ENCODE data around the gene CACNG4.
"Not testable (repeated sequence)": the region's sequence is repeated elsewhere in the genome, so short reads cannot be mapped to it uniquely, and the experiment has no call there.

Gene CACNG4

GRCh38 chr17:67018471-67019434 is 54.2 kb downstream of the CACNG4 start:
- no peak for ATAC-seq

GRCh38 chr17:67019809-67020208 is 55.3 kb downstream of the CACNG4 start:
- ATAC-seq: no peak

- ATAC-seq: no peak
Measured at GRCh38 chr17:67020293-67020766, 55.8 kb downstream of the CACNG4 start.

- ATAC-seq: no peak
Measured at GRCh38 chr17:67021196-67021595, 56.7 kb downstream of the CACNG4 start.

- ATAC-seq: no peak
Measured at GRCh38 chr17:67021743-67022450, 57.4 kb downstream of the CACNG4 start.

DNA sequence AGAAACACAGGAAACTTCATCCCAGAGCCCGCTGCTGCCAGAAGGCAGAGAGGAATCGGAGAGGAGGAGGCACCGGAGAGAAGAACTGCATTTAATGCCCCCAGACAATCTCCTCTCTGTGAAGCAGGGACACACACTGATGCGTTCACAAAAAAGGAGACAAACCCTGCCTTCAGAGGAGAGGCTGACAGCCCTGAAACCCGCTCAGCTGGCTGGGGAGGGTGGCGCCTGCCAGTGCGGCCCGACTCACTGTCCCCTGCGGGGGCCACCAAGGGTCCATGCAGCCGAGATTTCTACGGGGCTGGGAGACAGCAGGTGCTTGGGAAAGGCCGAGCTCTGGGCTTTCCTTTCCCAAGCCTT is 57.9 kb downstream of the CACNG4 start:
- ATAC-seq: no peak

DNA sequence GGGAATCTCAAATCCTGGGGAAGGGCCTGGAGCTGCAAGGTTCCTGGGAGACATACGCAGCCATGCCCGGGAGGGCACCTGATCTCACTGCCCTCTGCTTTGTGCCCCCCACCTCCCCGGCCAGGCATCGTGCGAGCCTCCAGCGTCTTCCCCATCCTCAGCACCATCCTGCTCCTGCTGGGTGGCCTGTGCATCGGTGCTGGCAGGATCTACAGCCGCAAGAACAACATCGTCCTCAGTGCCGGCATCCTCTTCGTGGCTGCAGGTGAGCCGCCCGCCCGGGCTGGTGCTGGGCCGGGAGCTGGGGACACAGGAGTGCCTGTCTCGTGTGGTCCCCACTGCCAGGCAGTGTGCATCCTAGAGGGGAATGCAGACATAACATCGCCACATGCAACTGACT is 60.2 kb downstream of the CACNG4 start:
- ATAC-seq: no peak

GRCh38 chr17:67025216-67025792 is 60.8 kb downstream of the CACNG4 start:
- no peak for ATAC-seq

GRCh38 chr17:67026341-67026740 is 61.8 kb downstream of the CACNG4 start:
- ATAC-seq: no peak

GRCh38 chr17:67027031-67027628 is 62.6 kb downstream of the CACNG4 start:
- no peak for ATAC-seq

GRCh38 chr17:67030641-67031040 is 66.1 kb downstream of the CACNG4 start:
- ATAC-seq: no peak

DNA sequence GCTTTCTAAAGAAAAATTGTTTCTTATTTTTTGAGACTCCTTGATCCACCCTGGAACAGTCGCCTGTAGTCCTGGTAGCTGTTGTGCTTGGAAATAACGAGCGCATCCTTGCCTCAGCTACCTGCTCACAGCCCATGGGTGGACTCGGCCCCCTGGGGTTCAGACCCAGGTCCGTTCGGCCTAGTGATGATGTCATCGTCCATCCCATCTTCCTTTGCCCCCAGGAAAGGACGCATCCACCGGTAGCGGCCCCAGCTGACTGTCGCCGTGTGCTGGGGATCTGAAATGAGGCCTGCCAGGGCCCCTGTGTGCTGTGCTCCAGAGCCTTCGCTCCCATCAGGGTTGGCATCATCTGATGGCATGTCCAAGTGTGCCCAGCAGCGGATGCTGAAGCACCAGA is 67.9 kb downstream of the CACNG4 start:
- no peak for ATAC-seq

- no peak for ATAC-seq
Measured at GRCh38 chr17:67032985-67033384, 68.5 kb downstream of the CACNG4 start.

DNA sequence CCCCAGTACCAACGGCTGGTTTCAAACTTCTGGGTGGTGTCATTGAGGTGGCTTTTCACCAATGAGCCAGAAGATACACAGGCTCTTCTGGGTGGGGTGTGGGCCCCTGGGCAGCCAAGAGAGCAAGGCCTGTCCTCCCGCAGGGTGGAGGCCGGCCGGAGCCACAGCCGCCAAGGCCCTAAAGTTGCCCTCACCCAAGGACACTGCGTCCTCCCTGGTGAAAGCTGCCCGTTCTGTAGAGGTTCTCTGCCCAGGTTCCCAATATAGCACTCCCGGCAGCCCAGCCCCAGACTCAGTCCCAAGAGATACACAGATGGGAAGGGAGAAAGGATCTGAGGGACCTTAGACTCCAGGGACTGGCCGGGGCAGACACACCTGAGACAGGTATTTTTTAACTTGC is 69.1 kb downstream of the CACNG4 start:
- no peak for ATAC-seq

- peak; percentile 7 to 45 for ATAC-seq
Measured at GRCh38 chr17:67035131-67036083, 70.9 kb downstream of the CACNG4 start.

DNA sequence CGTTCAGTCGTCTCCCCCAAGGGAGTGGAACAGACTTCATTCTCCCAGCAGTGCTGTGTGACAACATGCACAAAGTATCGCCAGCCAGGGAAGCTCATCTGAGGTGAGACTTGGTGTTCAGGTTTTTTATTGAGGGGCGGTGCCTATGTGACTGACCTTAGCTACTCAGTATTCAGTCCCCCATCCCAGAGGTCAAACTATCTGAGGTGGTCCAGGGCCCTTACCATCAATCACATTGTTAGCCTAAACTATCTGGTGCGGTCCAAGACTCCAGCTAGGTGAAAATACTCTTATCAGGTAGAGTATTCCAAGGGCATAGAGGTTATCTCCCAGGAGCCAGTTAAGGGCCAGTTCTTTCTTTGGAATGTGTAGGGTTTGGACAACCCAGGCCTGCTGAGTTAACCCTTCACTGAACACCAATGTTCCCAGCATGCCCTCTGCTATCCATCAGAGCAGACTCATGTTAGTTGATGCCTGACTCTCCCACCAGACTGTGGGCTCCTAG is 74.4 kb downstream of the CACNG4 start:
- no peak for ATAC-seq

DNA sequence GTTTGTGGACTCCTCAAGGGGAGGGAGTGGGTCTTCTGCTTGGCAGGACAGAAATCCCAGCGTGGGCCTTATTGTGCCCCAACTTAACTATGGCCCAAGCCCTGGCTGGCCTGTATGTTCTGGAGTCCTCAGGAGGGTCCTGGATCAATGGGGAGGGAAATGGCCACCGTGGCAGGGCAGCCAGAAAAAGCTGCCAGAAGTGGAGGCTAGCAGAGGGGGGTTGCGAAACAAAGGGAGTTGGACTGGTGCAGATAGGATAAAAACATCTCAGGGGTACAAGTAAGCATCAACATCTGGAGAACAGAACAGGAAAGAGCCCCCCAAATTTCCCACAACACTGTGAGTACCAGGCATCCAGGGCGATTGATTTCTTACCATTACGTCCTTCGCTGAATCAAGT is 76.1 kb downstream of the CACNG4 start:
- ATAC-seq: no peak

GRCh38 chr17:67041119-67041518 is 76.6 kb downstream of the CACNG4 start:
- not testable (repeated sequence) for ATAC-seq

GRCh38 chr17:67041531-67041930 is 77.0 kb downstream of the CACNG4 start:
- ATAC-seq: no peak

GRCh38 chr17:67041941-67042899 is 77.7 kb downstream of the CACNG4 start:
- no peak for ATAC-seq
